ENCODE results near the gene ERP29.
"Not testable (repeated sequence)": the region's sequence is repeated elsewhere in the genome, so short reads cannot be mapped to it uniquely, and the experiment has no call there.

Gene ERP29

GRCh38 chr12:112001576-112001975 lies 11.7 kb upstream of the ERP29 start:
- no peak for TF ChIP-seq CTCF (IDR thresholded peaks at IDR 0.05; ENCODE audit: low read depth, low read length, missing control alignments)
- DNase-seq (ENCODE audit: low read depth), result no peak
- H3K4me3 ChIP-seq (ENCODE audit: low read depth, low read length), result no peak overlapping the region

DNA sequence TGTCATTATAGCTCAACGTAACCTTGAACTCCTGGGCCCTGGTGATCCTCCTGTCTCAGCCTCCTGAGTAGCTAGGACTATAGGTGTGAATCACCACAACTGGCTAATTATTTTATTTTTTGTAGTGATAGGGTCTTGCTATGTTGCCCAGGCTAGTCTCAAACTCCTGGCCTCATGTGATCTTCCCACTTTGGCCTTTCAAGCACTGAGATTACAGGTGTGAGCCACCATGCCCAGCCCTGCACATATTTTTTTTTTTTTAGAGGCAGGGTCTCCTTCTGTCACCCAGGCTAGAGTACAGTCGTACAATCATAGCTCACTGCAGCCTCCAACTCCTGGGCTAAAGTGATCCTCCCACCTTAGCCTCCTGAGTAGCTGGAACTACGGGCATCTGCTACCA lies 9.2 kb upstream of the ERP29 start:
- TF ChIP-seq CTCF (IDR thresholded peaks at IDR 0.05; ENCODE audit: low read depth, low read length, missing control alignments), result no peak
- no peak for DNase-seq (ENCODE audit: low read depth)

GRCh38 chr12:112005419-112006395 lies 7.5 kb upstream of the ERP29 start:
- H3K4me3 ChIP-seq (ENCODE audit: low read depth, low read length), result no peak overlapping the region
- DNase-seq (ENCODE audit: low read depth), result no peak
- TF ChIP-seq CTCF (IDR thresholded peaks at IDR 0.05; ENCODE audit: low read depth, low read length, missing control alignments), result no peak

More for the DNA sequence above, 9.2 kb upstream of the ERP29 start:
- no peak overlapping the region for H3K4me3 ChIP-seq (ENCODE audit: low read depth, low read length)

DNA sequence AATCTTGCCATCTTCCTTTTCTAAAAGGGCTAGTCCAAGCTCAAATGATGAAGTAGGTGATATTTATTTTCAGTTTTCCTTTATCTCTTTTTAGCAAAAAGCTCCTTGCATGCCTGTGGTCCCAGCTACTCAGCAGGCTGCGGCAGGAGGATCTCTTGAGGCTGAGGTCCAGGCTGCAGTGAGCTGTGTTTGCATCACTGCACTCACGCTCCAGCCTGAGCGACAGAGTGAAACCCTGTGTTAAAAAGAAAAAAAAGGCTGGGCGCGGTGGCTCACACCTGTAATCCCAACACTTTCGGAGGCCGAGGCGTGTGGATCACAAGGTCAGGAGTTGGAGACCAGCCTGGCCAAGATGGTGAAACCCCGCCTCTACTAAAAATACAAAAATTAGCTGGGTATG lies 5.3 kb upstream of the ERP29 start:
- TF ChIP-seq CTCF (IDR thresholded peaks at IDR 0.05; ENCODE audit: low read depth, low read length, missing control alignments), result no peak
- no peak overlapping the region for H3K4me3 ChIP-seq (ENCODE audit: low read depth, low read length)
- DNase-seq (ENCODE audit: low read depth), result no peak

- DNase-seq (ENCODE audit: low read depth), result no peak
- H3K4me3 ChIP-seq (ENCODE audit: low read depth, low read length), result no peak overlapping the region
- TF ChIP-seq CTCF (IDR thresholded peaks at IDR 0.05; ENCODE audit: low read depth, low read length, missing control alignments), result no peak
Observed at GRCh38 chr12:112008918-112009317, 4.3 kb upstream of the ERP29 start.

GRCh38 chr12:112009596-112009995 lies 3.6 kb upstream of the ERP29 start:
- not testable (repeated sequence) for DNase-seq (ENCODE audit: low read depth); H3K4me3 ChIP-seq (ENCODE audit: low read depth, low read length)

GRCh38 chr12:112010415-112011344 lies 2.5 kb upstream of the ERP29 start:
- DNase-seq (ENCODE audit: low read depth), result no peak
- TF ChIP-seq CTCF (IDR thresholded peaks at IDR 0.05; ENCODE audit: low read depth, low read length, missing control alignments), result no peak
- no peak overlapping the region for H3K4me3 ChIP-seq (ENCODE audit: low read depth, low read length)

Measured in GM12864 (cell line).